Omental fat pad (tissue), 4 donors: ENCODE results near the gene CLIC3. TPM values are rescaled to one million over a fixed set of nuclear protein-coding genes. Genes with fewer than 3 reads are reported as not detected.

Experiments
- ATAC-seq: fragments of 150-250 bp; one replicate; pipeline ENCODE4 v1.9.1; 2016; ENCODE audit warnings: mild to moderate bottlenecking, moderate library complexity; ENCODE audit not compliant: low FRiP score
- DNase-seq: peaks from one replicate; pipeline ENCODE4 v3.0.0-alpha.2; 2019; ENCODE audit warnings: low spot score
- CTCF ChIP-seq, 3 donors: fragments of 450-650 bp; IDR thresholded peaks; one replicate each; pipeline ENCODE4 v1.5.1; 2016 to 2017; ENCODE audit warnings: antibody characterized with exemption in 3 of 3, mild to moderate bottlenecking in 3 of 3, moderate library complexity in 2 of 3
- total RNA-seq, 4 donors: library from RNA; depleted of rRNA; stranded (reverse); fragments of >200 nt; gene quantifications; one replicate each; pipeline ENCODE4 v1.1.0, GENCODE V29; 2016

The CLIC3 gene
- total RNA-seq, 4 donors from 2014 or later: 0.95 to 9.7 (median 4.7) TPM

GRCh38 chr9:136947028-136947891, 49.1 kb downstream of the CLIC3 start:
- TF ChIP-seq CTCF (IDR thresholded peaks at IDR 0.05): no peak
- ATAC-seq (no peak), DNase-seq (no peak)

- DNase-seq (no peak), ATAC-seq (no peak)
- no peak for TF ChIP-seq CTCF (IDR thresholded peaks at IDR 0.05)
Measured at GRCh38 chr9:136946228-136947027, 49.9 kb downstream of the CLIC3 start.

- no peak for ATAC-seq
- no peak for DNase-seq
Measured at GRCh38 chr9:136945333-136946227, 50.8 kb downstream of the CLIC3 start.

More at GRCh38 chr9:136945333-136946227, 50.8 kb downstream of the CLIC3 start:
- no peak for TF ChIP-seq CTCF (IDR thresholded peaks at IDR 0.05)

Other genes starting within 250 kb of the CLIC3 start
- 10 to 100 TPM in 2 of 4 donors, 1 to 10 TPM in 2; 5.0 to 24.1 (median 9.0) TPM for gene LCN6, start 248.0 kb downstream of the CLIC3 start, total RNA-seq
- gene LCN8, start 238.3 kb downstream of the CLIC3 start, total RNA-seq: not detected
- not detected for gene LCN15, start 232.1 kb downstream of the CLIC3 start, total RNA-seq
- 10 to 100 TPM; 43.1 to 88.1 (median 70.9) TPM for gene TMEM141, start 205.2 kb downstream of the CLIC3 start, total RNA-seq
- gene CCDC183, start 200.2 kb downstream of the CLIC3 start, total RNA-seq: 1 to 10 TPM; 1.5 to 2.8 (median 1.9) TPM
- 10 to 100 TPM; 33.7 to 46.9 (median 44.9) TPM for gene RABL6, start 188.6 kb downstream of the CLIC3 start, total RNA-seq
- 1 to 10 TPM in 1 of 4 donors, under 1 TPM in 3; 0.72 to 2.5 (median 0.78) TPM for gene AJM1, start 154.1 kb downstream of the CLIC3 start, total RNA-seq
- 10 to 100 TPM; 27.1 to 53.9 (median 40.9) TPM for gene PHPT1, start 147.2 kb downstream of the CLIC3 start, total RNA-seq
- gene MAMDC4, start 144.2 kb downstream of the CLIC3 start, total RNA-seq: 1 to 10 TPM; 1.4 to 3.9 (median 1.7) TPM
- 100 to 1,000 TPM; 281 to 323 (median 308) TPM for gene EDF1, start 130.3 kb downstream of the CLIC3 start, total RNA-seq
- 1 to 10 TPM; 3.2 to 9.1 (median 5.1) TPM for gene TRAF2, start 110.1 kb downstream of the CLIC3 start, total RNA-seq
- gene FBXW5, start 51.8 kb downstream of the CLIC3 start, total RNA-seq: 100 to 1,000 TPM; 154 to 242 (median 185) TPM
- 1 to 10 TPM in 1 of 4 donors, not detected in 3; 4.3 TPM for gene C8G, start 51.3 kb downstream of the CLIC3 start, total RNA-seq
- gene LCN12, start 44.3 kb downstream of the CLIC3 start, total RNA-seq: under 1 TPM in 1 of 4 donors, not detected in 3; 0.46 TPM
- gene PTGDS, start 19.1 kb downstream of the CLIC3 start, total RNA-seq: 100 to 1,000 TPM in 2 of 4 donors, 10 to 100 TPM in 2; 76.9 to 173 (median 118) TPM
- gene LCNL1, start 13.6 kb downstream of the CLIC3 start, total RNA-seq: under 1 TPM in 3 of 4 donors, not detected in 1; 0.28 to 0.47 (median 0.36) TPM
- gene PAXX, start 4.1 kb downstream of the CLIC3 start, total RNA-seq: 10 to 100 TPM; 22.0 to 37.0 (median 31.6) TPM
- 10 to 100 TPM; 15.4 to 31.5 (median 25.9) TPM for gene ABCA2, start 31.7 kb upstream of the CLIC3 start, total RNA-seq
- 1 to 10 TPM in 1 of 4 donors, under 1 TPM in 2, not detected in 1; 0.19 to 3.6 (median 0.31) TPM for gene FUT7, start 35.5 kb upstream of the CLIC3 start, total RNA-seq
- gene NPDC1, start 49.6 kb upstream of the CLIC3 start, total RNA-seq: 10 to 100 TPM; 37.2 to 70.5 (median 58.5) TPM
- gene ENTPD2, start 57.5 kb upstream of the CLIC3 start, total RNA-seq: under 1 TPM in 3 of 4 donors, not detected in 1; 0.25 to 0.72 (median 0.28) TPM
- gene SAPCD2, start 74.0 kb upstream of the CLIC3 start, total RNA-seq: 1 to 10 TPM in 1 of 4 donors, under 1 TPM in 2, not detected in 1; 0.13 to 1.8 (median 0.37) TPM
- gene UAP1L1, start 80.9 kb upstream of the CLIC3 start, total RNA-seq: 10 to 100 TPM in 2 of 4 donors, 1 to 10 TPM in 2; 5.2 to 12.8 (median 9.7) TPM
- gene MAN1B1, start 90.4 kb upstream of the CLIC3 start, total RNA-seq: 10 to 100 TPM; 30.2 to 39.9 (median 33.9) TPM
- 100 to 1,000 TPM in 3 of 4 donors, 10 to 100 TPM in 1; 91.8 to 132 (median 119) TPM for gene DPP7, start 118.2 kb upstream of the CLIC3 start, total RNA-seq
- gene GRIN1, start 142.6 kb upstream of the CLIC3 start, total RNA-seq: not detected
- not detected for gene LRRC26, start 173.5 kb upstream of the CLIC3 start, total RNA-seq
- not detected for gene TMEM210, start 175.5 kb upstream of the CLIC3 start, total RNA-seq
- 10 to 100 TPM; 17.4 to 38.8 (median 22.8) TPM for gene ANAPC2, start 192.0 kb upstream of the CLIC3 start, total RNA-seq
- 10 to 100 TPM; 51.2 to 78.2 (median 67.1) TPM for gene SSNA1, start 192.1 kb upstream of the CLIC3 start, total RNA-seq
- gene TPRN, start 204.2 kb upstream of the CLIC3 start, total RNA-seq: 1 to 10 TPM; 3.6 to 6.5 (median 4.9) TPM
- gene TMEM203, start 209.1 kb upstream of the CLIC3 start, total RNA-seq: 10 to 100 TPM; 21.6 to 29.1 (median 27.1) TPM
- 1 to 10 TPM; 5.6 to 6.6 (median 6.1) TPM for gene NDOR1, start 209.1 kb upstream of the CLIC3 start, total RNA-seq
- 1 to 10 TPM in 1 of 4 donors, under 1 TPM in 2, not detected in 1; 0.65 to 1.0 (median 0.72) TPM for gene RNF208, start 225.7 kb upstream of the CLIC3 start, total RNA-seq
- under 1 TPM in 3 of 4 donors, not detected in 1; 0.36 to 0.65 (median 0.38) TPM for gene CYSRT1, start 228.6 kb upstream of the CLIC3 start, total RNA-seq
- gene RNF224, start 230.9 kb upstream of the CLIC3 start, total RNA-seq: under 1 TPM in 1 of 4 donors, not detected in 3; 0.19 TPM
- not detected for gene SLC34A3, start 234.3 kb upstream of the CLIC3 start, total RNA-seq
- 100 to 1,000 TPM; 197 to 452 (median 288) TPM for gene TUBB4B, start 244.7 kb upstream of the CLIC3 start, total RNA-seq